GM18909 (cell line): Measurements from ENCODE around the gene NBEA.

Source experiments
- ATAC-seq: cut with Tn5 transposase; IDR thresholded peaks from one replicate; pipeline ENCODE4 v1.9.1; 2021; ENCODE audit warnings: mild to moderate bottlenecking; ENCODE audit not compliant: unreplicated experiment, poor library complexity

NBEA gene

DNA sequence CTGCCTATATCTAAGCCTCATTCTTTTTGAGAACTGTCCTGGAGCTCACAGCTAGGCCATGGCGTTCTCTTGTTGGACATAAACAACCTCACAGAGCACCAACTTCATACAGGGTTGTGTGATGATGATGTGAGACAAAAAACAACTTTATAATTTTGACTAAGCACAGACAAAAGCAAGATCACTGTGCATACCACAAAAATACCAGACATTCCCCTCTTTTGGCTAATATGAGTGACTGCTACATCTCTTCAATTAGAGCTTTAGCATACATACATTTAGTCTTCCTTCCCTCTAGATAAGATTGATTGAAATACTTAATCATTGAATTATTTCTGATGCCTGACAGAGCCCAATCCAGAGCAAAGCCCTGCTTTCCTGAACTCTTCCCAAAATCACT is 526.1 kb downstream of the NBEA start:
- ATAC-seq, result no peak

DNA sequence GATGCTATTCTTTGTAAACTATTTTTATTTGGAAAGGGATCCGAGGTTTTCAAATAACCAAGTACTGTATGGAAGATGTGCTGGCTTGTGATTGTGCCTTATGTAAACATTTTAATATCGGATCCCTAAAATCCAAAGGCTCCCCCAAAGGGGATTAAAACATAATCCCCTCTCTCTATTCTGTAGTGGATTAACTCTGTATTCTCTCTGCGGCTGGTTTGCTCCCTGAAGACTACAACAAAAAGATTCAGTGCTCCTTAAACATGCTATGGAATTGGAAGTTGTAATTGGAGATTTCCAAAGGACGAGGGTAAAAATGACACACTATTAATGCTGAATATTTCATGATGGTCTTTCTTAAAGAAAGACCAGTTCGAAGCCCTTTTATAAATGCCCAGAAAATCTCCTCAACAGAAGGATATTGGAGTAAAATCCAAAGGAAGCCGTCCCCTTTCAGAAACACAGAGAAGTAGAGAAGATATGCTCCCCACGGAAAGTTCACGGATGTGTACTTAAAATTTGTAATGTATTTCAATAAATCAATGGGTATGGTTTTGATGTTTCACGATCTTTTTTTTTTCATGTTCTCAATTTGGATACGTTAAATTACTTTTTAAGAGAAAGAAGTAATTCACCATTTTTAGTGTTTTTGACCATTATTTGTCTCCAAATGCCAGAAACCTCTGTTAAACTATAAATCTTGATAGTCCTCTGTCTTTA is 527.9 kb downstream of the NBEA start:
- no peak for ATAC-seq

- ATAC-seq, result no peak
These were observed 528.9 kb downstream of the NBEA start for GRCh38 chr13:35470671-35471661.

GRCh38 chr13:35471706-35472322 is 529.7 kb downstream of the NBEA start:
- no peak for ATAC-seq

GRCh38 chr13:35472323-35472881 is 530.3 kb downstream of the NBEA start:
- no peak for ATAC-seq

GRCh38 chr13:35473206-35473775 is 531.2 kb downstream of the NBEA start:
- no peak for ATAC-seq

GRCh38 chr13:35473802-35474201 is 531.7 kb downstream of the NBEA start:
- no peak for ATAC-seq

GRCh38 chr13:35474496-35475211 is 532.6 kb downstream of the NBEA start:
- no peak for ATAC-seq

GRCh38 chr13:35475212-35475959 is 533.3 kb downstream of the NBEA start:
- no peak for ATAC-seq

GRCh38 chr13:35475960-35476943 is 534.2 kb downstream of the NBEA start, which contains the start of gene MAB21L1:
Gene MAB21L1, minus strand, starts transcription at chr13:35476689. Its CDS starts 551 bp downstream, at chr13:35476138.
- ATAC-seq, result no peak

GRCh38 chr13:35477386-35477946 is 535.4 kb downstream of the NBEA start:
- ATAC-seq, result no peak

- no peak for ATAC-seq
These were observed 536.4 kb downstream of the NBEA start for GRCh38 chr13:35478271-35479037.

GRCh38 chr13:35479038-35479492 is 537.0 kb downstream of the NBEA start:
- ATAC-seq, result no peak

GRCh38 chr13:35479706-35480105 is 537.6 kb downstream of the NBEA start:
- ATAC-seq, result no peak

DNA sequence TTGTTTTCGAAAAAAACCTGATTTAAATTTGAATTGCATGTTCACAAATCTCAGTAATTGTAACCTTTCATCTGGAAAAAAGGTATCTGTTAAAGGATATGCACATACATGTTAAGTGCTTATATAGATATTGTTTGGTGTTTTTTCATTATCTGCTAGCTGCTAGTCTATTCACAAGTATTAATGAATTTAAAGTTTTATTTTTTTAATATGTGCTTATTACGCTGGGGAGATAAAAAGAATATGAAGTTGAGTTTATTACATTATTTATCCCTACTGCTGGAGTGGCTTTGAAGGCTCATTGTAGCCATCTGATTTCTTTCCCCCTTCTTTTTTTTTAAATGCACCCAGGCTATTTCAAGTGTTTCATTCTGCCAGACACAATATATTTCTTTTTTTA is 538.3 kb downstream of the NBEA start:
- no peak for ATAC-seq

DNA sequence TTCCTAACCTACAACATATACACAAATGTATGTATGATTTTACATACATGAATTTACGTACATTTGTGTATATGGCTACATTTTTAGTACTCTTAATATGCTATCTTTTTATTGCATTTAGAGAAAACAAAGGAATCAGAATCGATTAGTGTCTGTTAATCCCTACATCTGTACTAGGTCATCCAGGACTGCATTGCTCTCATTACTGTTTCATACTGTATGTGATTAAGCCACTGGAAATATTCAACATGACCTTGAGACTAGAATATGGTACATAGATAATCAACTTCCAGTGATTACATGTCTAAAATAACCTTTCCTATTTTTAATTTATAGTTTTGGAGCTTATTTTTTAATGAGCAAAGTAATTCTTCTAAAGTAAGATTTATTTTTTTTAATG is 539.7 kb downstream of the NBEA start:
- ATAC-seq, result no peak

DNA sequence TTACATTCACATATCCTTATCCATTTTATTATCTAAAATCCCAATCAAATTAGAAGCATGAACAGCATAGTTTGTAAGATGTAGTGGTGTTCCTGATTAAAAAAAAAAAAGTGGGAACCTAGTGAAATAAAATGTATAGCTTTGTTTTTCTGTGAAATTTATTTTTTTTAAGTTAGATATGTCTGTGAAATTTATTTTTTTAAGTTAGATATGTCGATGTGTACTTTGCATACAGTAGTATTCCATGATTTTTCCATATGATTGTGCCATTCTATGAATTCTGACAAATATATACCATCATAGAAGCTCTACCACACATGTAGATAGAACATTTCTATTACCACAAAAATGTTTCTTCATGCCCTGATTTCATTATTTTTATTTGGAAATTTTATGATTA is 540.5 kb downstream of the NBEA start:
- ATAC-seq, result no peak
